GM12801 (cell line): ENCODE measurements around the gene SLC6A6.

Experiments
- CTCF ChIP-seq: IDR thresholded peaks from one replicate; pipeline ENCODE4 v1.5.1; 2011; ENCODE audit warnings: control low read depth; ENCODE audit not compliant: insufficient read length; ENCODE audit errors: extremely low read depth

The SLC6A6 gene

GRCh38 chr3:14424711-14425580 lies 22.5 kb downstream of the SLC6A6 start:
- TF ChIP-seq CTCF, result no peak

GRCh38 chr3:14425581-14426304 lies 23.3 kb downstream of the SLC6A6 start:
- TF ChIP-seq CTCF, result no peak

- no peak for TF ChIP-seq CTCF
Measured at GRCh38 chr3:14426305-14426620, 23.9 kb downstream of the SLC6A6 start.

GRCh38 chr3:14428087-14429033 lies 26.0 kb downstream of the SLC6A6 start:
- TF ChIP-seq CTCF, result no peak

GRCh38 chr3:14429237-14429636 lies 26.8 kb downstream of the SLC6A6 start:
- TF ChIP-seq CTCF, result no peak

- TF ChIP-seq CTCF, result no peak
Measured at GRCh38 chr3:14429640-14430039, 27.2 kb downstream of the SLC6A6 start.

GRCh38 chr3:14430053-14430452 lies 27.6 kb downstream of the SLC6A6 start:
- TF ChIP-seq CTCF, result no peak
